Sigmoid colon (tissue), 7 donors: ENCODE measurements around the gene HOXD12. TPM values are rescaled to one million over a fixed set of nuclear protein-coding genes. Genes with fewer than 3 reads are reported as not detected.

Experiments
- DNase-seq: peaks from one replicate; pipeline ENCODE4 v3.0.0-alpha.2; 2019
- H3K27ac ChIP-seq, 4 donors: fragments of 200-600 bp; sonication (generic); one replicate each; pipeline ENCODE4 v1.5.1; 2016 to 2019; ENCODE audit warnings: mild to moderate bottlenecking in 1 of 4
- H3K27me3 ChIP-seq, 3 donors: fragments of 200-600 bp; sonication (generic); one replicate each; pipeline ENCODE4 v1.5.1; 2019; ENCODE audit warnings: mild to moderate bottlenecking in 1 of 3
- H3K36me3 ChIP-seq, 4 donors: fragments of 200-600 bp; sonication (generic); one replicate each; pipeline ENCODE4 v1.5.1; 2016 to 2019
- H3K4me1 ChIP-seq, 4 donors: fragments of 200-600 bp; sonication (generic); one replicate each; pipeline ENCODE4 v1.5.1; 2017 to 2019
- H3K4me3 ChIP-seq, 4 donors: fragments of 200-600 bp; sonication (generic); one replicate each; pipeline ENCODE4 v1.5.1; 2017 to 2019; ENCODE audit warnings: mild to moderate bottlenecking in 2 of 4, moderate library complexity in 1 of 4
- H3K9me3 ChIP-seq, 4 donors: fragments of 200-600 bp in 3 of 4; sonication (generic) in 3 of 4; one replicate each; pipeline versions ENCODE4 v1.5.1 to v1.6.1; 2013 to 2019
- EP300 ChIP-seq, 4 donors: sonication (generic); formaldehyde crosslinking; IDR thresholded peaks; one replicate each; pipeline ENCODE4 v1.6.1; 2017; ENCODE audit warnings: antibody characterized with exemption in 4 of 4
- POLR2A ChIP-seq, 2 donors: fragments of 450-650 bp; IDR thresholded peaks; one replicate each; pipeline ENCODE4 v1.6.1; 2016; ENCODE audit warnings: antibody characterized with exemption in 2 of 2, mild to moderate bottlenecking in 2 of 2, moderate library complexity in 2 of 2
- POLR2AphosphoS5 ChIP-seq, 4 donors: sonication (generic); formaldehyde crosslinking; IDR thresholded peaks; one replicate each; pipeline ENCODE4 v1.6.1; 2017; ENCODE audit warnings: antibody characterized with exemption in 4 of 4
- WGBS, 2 donors: extraction: QIAGEN DNeasy Blood & Tissue Kit; methylation state at CpG; one replicate each; pipeline ENCODE4 v1.1.7; 2013; 5-methylcytosine and 5-hydroxymethylcytosine counted together
- intact Hi-C: fragments of 100-400 bp; cut with DNase I; formaldehyde crosslinking; loops from one replicate; pipeline ENCODE4 v1.15.1; 2023
- polyA plus RNA-seq, 3 donors: library from polyadenylated mRNA; stranded (reverse); fragments of 200-250 nt; gene quantifications; one replicate each; pipeline ENCODE4 v1.2.3, GENCODE V29; 2013
- total RNA-seq, 4 donors: library from RNA; depleted of rRNA; stranded (reverse); fragments of >200 nt; gene quantifications; one replicate each; pipeline ENCODE4 v1.1.0, GENCODE V29; 2016
- TF ChIP-seq, protein P1 (sequence below), 4 experiments: fragments of 450-650 bp in 3 of 4; fragments of 200-600 bp in 1 of 4; IDR thresholded peaks; one replicate each; pipeline ENCODE4 v1.5.1; 2016 to 2019; ENCODE audit warnings: antibody characterized with exemption in 4 of 4, mild to moderate bottlenecking in 3 of 4, moderate library complexity in 2 of 4
- donor health status: healthy with polysubstance abuse.
- donor health status: Bipolar disorder and iron deficiency.
- donor health status: healthy.

The HOXD12 gene
- total and polyA plus RNA-seq, 7 donors: 0.15 to 1.8 (median 1.5) TPM; not detected in 3

DNA sequence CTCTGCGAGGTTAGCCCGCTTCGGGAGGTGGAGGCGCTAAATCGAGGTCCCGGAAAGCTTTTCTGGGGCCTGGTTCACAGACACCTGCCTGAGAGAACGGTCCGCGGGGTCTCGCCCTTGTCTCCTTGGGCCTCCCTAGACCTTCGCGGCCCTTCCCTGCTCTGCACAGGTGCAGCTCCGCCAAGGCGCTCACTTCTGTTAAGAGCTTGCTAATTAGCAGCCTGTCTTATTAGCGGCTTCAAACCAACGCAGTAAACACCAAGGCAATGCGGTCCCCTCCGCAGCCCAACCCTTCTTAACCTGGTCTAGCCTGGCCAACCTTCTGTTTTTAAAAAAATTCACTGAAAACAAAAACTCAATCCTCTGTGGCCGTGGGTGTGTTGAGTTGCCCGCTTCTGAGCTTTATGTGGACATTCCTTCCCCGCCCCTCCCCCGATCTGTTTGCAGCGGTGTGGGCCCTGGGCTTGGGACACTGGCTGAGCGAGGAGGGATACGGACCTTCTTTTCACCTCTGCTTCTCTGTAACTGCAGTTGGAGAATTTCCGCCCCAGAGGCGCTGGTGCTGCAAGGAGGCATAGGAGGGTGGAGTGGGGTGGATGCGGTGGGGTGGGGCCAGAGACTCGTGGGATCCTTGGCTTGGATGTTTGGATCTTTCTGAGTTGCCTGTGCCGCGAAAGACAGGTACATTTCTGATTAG is 48.4 kb downstream of the HOXD12 start:
- Histone ChIP-seq H3K4me3 (no peak overlapping the region), H3K27ac (no peak overlapping the region), H3K9me3 (no peaks in the 10 kb centered on the region), H3K4me1 (peaks cover 0 to 8% (median 2%) of the 10 kb centered on the region in 4 donors), H3K27me3 (peaks cover 12 to 89% (median 65%) of the 10 kb centered on the region in 3 donors), H3K36me3 (peaks cover 0 to 6% (median 0%) of the 10 kb centered on the region in 4 donors)
- intact Hi-C loops: loop anchor here (10.0 kb wide), 1 partner anchor 667 kb away; no protein-coding TSS in a partner anchor
- 54 to 76% methylated on average over 31 of the region's 31 CpGs for WGBS, 2 donors
- TF ChIP-seq, protein P1, sequence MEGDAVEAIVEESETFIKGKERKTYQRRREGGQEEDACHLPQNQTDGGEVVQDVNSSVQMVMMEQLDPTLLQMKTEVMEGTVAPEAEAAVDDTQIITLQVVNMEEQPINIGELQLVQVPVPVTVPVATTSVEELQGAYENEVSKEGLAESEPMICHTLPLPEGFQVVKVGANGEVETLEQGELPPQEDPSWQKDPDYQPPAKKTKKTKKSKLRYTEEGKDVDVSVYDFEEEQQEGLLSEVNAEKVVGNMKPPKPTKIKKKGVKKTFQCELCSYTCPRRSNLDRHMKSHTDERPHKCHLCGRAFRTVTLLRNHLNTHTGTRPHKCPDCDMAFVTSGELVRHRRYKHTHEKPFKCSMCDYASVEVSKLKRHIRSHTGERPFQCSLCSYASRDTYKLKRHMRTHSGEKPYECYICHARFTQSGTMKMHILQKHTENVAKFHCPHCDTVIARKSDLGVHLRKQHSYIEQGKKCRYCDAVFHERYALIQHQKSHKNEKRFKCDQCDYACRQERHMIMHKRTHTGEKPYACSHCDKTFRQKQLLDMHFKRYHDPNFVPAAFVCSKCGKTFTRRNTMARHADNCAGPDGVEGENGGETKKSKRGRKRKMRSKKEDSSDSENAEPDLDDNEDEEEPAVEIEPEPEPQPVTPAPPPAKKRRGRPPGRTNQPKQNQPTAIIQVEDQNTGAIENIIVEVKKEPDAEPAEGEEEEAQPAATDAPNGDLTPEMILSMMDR (IDR thresholded peaks at IDR 0.05): no peak
- TF ChIP-seq POLR2A (IDR thresholded peaks at IDR 0.05): no peak
- TF ChIP-seq EP300 (IDR thresholded peaks at IDR 0.05): no peak
- TF ChIP-seq POLR2AphosphoS5 (IDR thresholded peaks at IDR 0.05): no peak
- no peak for DNase-seq

GRCh38 chr2:176148751-176149421 is 49.3 kb downstream of the HOXD12 start:
- peaks cover 0 to 8% (median 2%) of the 10 kb centered on the region in 4 donors for H3K4me1 ChIP-seq
- H3K36me3 ChIP-seq: peaks cover 0 to 9% (median 0%) of the 10 kb centered on the region in 4 donors
- intact Hi-C loops: loop anchor here (10.0 kb wide), 1 partner anchor 666 kb away; no protein-coding TSS in a partner anchor
- 69 to 84% methylated on average over 11 of the region's 11 CpGs for WGBS, 2 donors
- H3K27me3 ChIP-seq: peaks cover 12 to 92% (median 74%) of the 10 kb centered on the region in 3 donors
- no peak overlapping the region for H3K27ac ChIP-seq
- TF ChIP-seq POLR2AphosphoS5 (IDR thresholded peaks at IDR 0.05): no peak
- TF ChIP-seq, protein P1 (IDR thresholded peaks at IDR 0.05): no peak
- no peak for TF ChIP-seq EP300 (IDR thresholded peaks at IDR 0.05)
- no peak for TF ChIP-seq POLR2A (IDR thresholded peaks at IDR 0.05)
- H3K4me3 ChIP-seq: no peak overlapping the region
- DNase-seq: no peak
- H3K9me3 ChIP-seq: no peaks in the 10 kb centered on the region

DNA sequence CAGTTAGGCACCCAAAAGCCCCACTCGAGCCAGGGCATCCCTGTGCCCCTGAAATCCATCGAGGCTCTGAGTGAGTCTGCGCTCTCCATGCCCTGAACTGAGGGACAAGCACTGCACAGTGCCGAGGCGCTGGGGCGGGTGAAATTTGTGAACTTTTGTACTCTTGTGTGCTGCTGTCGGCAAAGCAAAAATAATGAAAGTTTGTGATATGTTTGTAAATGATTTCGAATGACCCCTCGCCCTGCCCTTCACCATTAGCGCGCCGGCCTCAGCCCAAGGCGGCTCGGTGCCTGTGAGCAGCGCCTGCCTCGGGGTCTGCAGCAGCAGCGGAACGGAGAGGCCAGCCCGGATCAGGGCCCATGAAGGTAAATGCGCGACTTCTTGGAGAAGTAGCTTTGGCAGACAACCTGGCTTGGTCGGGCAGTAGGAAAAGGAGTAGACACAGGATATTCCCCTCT is 49.9 kb downstream of the HOXD12 start:
- H3K4me1 ChIP-seq: peaks cover 0 to 8% (median 2%) of the 10 kb centered on the region in 4 donors
- TF ChIP-seq EP300 (IDR thresholded peaks at IDR 0.05) (no peak), POLR2A (IDR thresholded peaks at IDR 0.05) (no peak), POLR2AphosphoS5 (IDR thresholded peaks at IDR 0.05) (no peak)
- TF ChIP-seq, protein P1 (IDR thresholded peaks at IDR 0.05): no peak
- intact Hi-C loops: loop anchor here (10.0 kb wide), 1 partner anchor 665 kb away; no protein-coding TSS in a partner anchor
- H3K27me3 ChIP-seq: peaks cover 12 to 99% (median 75%) of the 10 kb centered on the region in 3 donors
- 66 to 88% methylated on average over 22 of the region's 22 CpGs for WGBS, 2 donors
- no peak overlapping the region for H3K4me3 ChIP-seq
- no peaks in the 10 kb centered on the region for H3K9me3 ChIP-seq
- peaks cover 0 to 9% (median 0%) of the 10 kb centered on the region in 4 donors for H3K36me3 ChIP-seq
- no peak for DNase-seq
- H3K27ac ChIP-seq: no peak overlapping the region

GRCh38 chr2:176149939-176150583 is 50.5 kb downstream of the HOXD12 start:
- Histone ChIP-seq H3K27ac (no peak overlapping the region), H3K4me1 (peaks cover 0 to 8% (median 2%) of the 10 kb centered on the region in 4 donors), H3K36me3 (peaks cover 0 to 9% (median 0%) of the 10 kb centered on the region in 4 donors), H3K9me3 (no peaks in the 10 kb centered on the region), H3K27me3 (peaks cover 12 to 99% (median 80%) of the 10 kb centered on the region in 3 donors), H3K4me3 (no peak overlapping the region)
- 61 to 83% methylated on average over 24 of the region's 24 CpGs for WGBS, 2 donors
- intact Hi-C loops: loop anchor here (10.0 kb wide), 1 partner anchor 665 kb away; no protein-coding TSS in a partner anchor
- DNase-seq: no peak
- TF ChIP-seq EP300 (IDR thresholded peaks at IDR 0.05) (no peak), POLR2A (IDR thresholded peaks at IDR 0.05) (no peak), POLR2AphosphoS5 (IDR thresholded peaks at IDR 0.05) (no peak)
- TF ChIP-seq, protein P1 (IDR thresholded peaks at IDR 0.05): no peak
